ENCODE measurements around the gene DNAJC13. TPM values are rescaled to one million over a fixed set of nuclear protein-coding genes. Genes with fewer than 3 reads are reported as not detected.

The DNAJC13 gene
- total RNA-seq, 6 experiments from 2014 or later, result 55.9 to 66.4 (median 60.1) TPM

- no peak overlapping the region for H3K4me3 Mint-ChIP-seq
- no peak for TF ChIP-seq CTCF (IDR thresholded peaks at IDR 0.05)
- H3K9me3 Mint-ChIP-seq, result no peaks in the 10 kb centered on the region
- H3K27me3 Mint-ChIP-seq (ENCODE audit: insufficient read depth), result no peaks in the 10 kb centered on the region
- peaks cover 6% of the 10 kb centered on the region for H3K4me1 Mint-ChIP-seq (ENCODE audit: low read depth)
- peaks cover 4% of the 10 kb centered on the region for H3K36me3 Mint-ChIP-seq (ENCODE audit: low read depth)
- H3K27ac Mint-ChIP-seq, result no peak overlapping the region
- no peak for DNase-seq
Observed at GRCh38 chr3:132556508-132557159, 139.3 kb downstream of the DNAJC13 start.

- H3K36me3 Mint-ChIP-seq (ENCODE audit: low read depth), result peaks cover 17% of the 10 kb centered on the region
- peaks cover 5% of the 10 kb centered on the region; the same call in 1 of the 2 replicates for H3K4me1 Mint-ChIP-seq (ENCODE audit: low read depth)
- no peaks in the 10 kb centered on the region for H3K27me3 Mint-ChIP-seq (ENCODE audit: insufficient read depth)
- no peaks in the 10 kb centered on the region for H3K9me3 Mint-ChIP-seq
- H3K4me3 Mint-ChIP-seq, result no peak overlapping the region
- DNase-seq, result no peak
- H3K27ac Mint-ChIP-seq, result no peak overlapping the region
- TF ChIP-seq CTCF (IDR thresholded peaks at IDR 0.05), result no peak
Observed at GRCh38 chr3:132561003-132561402, 143.7 kb downstream of the DNAJC13 start.

GRCh38 chr3:132563420-132564069 lies 146.2 kb downstream of the DNAJC13 start:
- H3K4me3 Mint-ChIP-seq, result no peak overlapping the region
- no peak for TF ChIP-seq CTCF (IDR thresholded peaks at IDR 0.05)
- no peaks in the 10 kb centered on the region for H3K9me3 Mint-ChIP-seq
- H3K4me1 Mint-ChIP-seq (ENCODE audit: low read depth), result peaks cover 10% of the 10 kb centered on the region
- peaks cover 17% of the 10 kb centered on the region for H3K36me3 Mint-ChIP-seq (ENCODE audit: low read depth)
- no peak overlapping the region; the same call in 1 of the 2 replicates for H3K27ac Mint-ChIP-seq
- H3K27me3 Mint-ChIP-seq (ENCODE audit: insufficient read depth), result no peaks in the 10 kb centered on the region
- DNase-seq, result no peak

GRCh38 chr3:132564070-132564465 lies 146.8 kb downstream of the DNAJC13 start:
- peaks cover 15% of the 10 kb centered on the region for H3K4me1 Mint-ChIP-seq (ENCODE audit: low read depth)
- no peaks in the 10 kb centered on the region for H3K9me3 Mint-ChIP-seq
- DNase-seq, result no peak
- H3K27ac Mint-ChIP-seq, result no peak overlapping the region
- H3K27me3 Mint-ChIP-seq (ENCODE audit: insufficient read depth), result no peaks in the 10 kb centered on the region
- H3K4me3 Mint-ChIP-seq, result no peak overlapping the region
- no peak for TF ChIP-seq CTCF (IDR thresholded peaks at IDR 0.05)
- H3K36me3 Mint-ChIP-seq (ENCODE audit: low read depth), result peaks cover 13% of the 10 kb centered on the region

GRCh38 chr3:132568422-132568821 lies 151.1 kb downstream of the DNAJC13 start:
- Mint-ChIP-seq H3K4me1 (ENCODE audit: low read depth) (peaks cover 31% of the 10 kb centered on the region), H3K9me3 (peaks cover 10% of the 10 kb centered on the region), H3K27ac (peak overlapping the region; percentile 68), H3K36me3 (ENCODE audit: low read depth) (peaks cover 28% of the 10 kb centered on the region), H3K27me3 (ENCODE audit: insufficient read depth) (no peaks in the 10 kb centered on the region), H3K4me3 (no peak overlapping the region)
- no peak for DNase-seq
- TF ChIP-seq CTCF (IDR thresholded peaks at IDR 0.05), result no peak

Data from HFFc6 (cell line).